Gastroesophageal sphincter (tissue), 4 donors: Measurements from ENCODE around the gene CLDN15. TPM values are rescaled to one million over a fixed set of nuclear protein-coding genes. Genes with fewer than 3 reads are reported as not detected.

Source experiments
- ATAC-seq: fragments of 150-250 bp; one replicate; pipeline ENCODE4 v1.9.1; 2016; ENCODE audit warnings: mild to moderate bottlenecking, moderate library complexity
- H3K27ac ChIP-seq, 4 donors: fragments of 200-600 bp; sonication (generic) in 3 of 4; 1 replicate in 3 of 4; 2 replicates in 1 of 4; pipeline ENCODE4 v1.5.1; 2016 to 2019
- H3K27me3 ChIP-seq: fragments of 200-600 bp; sonication (generic); one replicate; pipeline ENCODE4 v1.5.1; 2019
- H3K36me3 ChIP-seq, 2 donors: fragments of 200-600 bp; sonication (generic); one replicate each; pipeline ENCODE4 v1.5.1; 2019; ENCODE audit warnings: control low read depth in 1 of 2
- H3K4me1 ChIP-seq, 3 donors: fragments of 200-600 bp; sonication (generic); 1 replicate in 2 of 3; 2 replicates in 1 of 3; pipeline ENCODE4 v1.5.1; 2016 to 2019; ENCODE audit warnings: control low read depth in 2 of 3
- H3K4me3 ChIP-seq, 2 donors: fragments of 200-600 bp; sonication (generic); one replicate each; pipeline ENCODE4 v1.5.1; 2019; ENCODE audit warnings: mild to moderate bottlenecking in 1 of 2, moderate library complexity in 1 of 2
- H3K9me3 ChIP-seq, 3 donors: fragments of 200-600 bp; sonication (generic); one replicate each; pipeline ENCODE4 v1.5.1; 2017 to 2019; ENCODE audit warnings: control low read depth in 2 of 3
- CTCF ChIP-seq, 4 experiments: fragments of 200-600 bp in 2 of 4; fragments of 450-650 bp in 2 of 4; sonication (generic) in 1 of 4; IDR thresholded peaks; one replicate each; pipeline ENCODE4 v1.5.1; 2017 to 2019; ENCODE audit warnings: antibody characterized with exemption in 4 of 4, mild to moderate bottlenecking in 2 of 4, moderate library complexity in 2 of 4
- EP300 ChIP-seq: sonication (generic); formaldehyde crosslinking; IDR thresholded peaks from one replicate; pipeline ENCODE4 v1.6.1; 2017; ENCODE audit warnings: antibody characterized with exemption, mild to moderate bottlenecking
- POLR2A ChIP-seq, 2 donors: fragments of 450-650 bp; IDR thresholded peaks; one replicate each; pipeline ENCODE4 v1.6.1; 2017; ENCODE audit warnings: antibody characterized with exemption in 2 of 2, mild to moderate bottlenecking in 2 of 2, moderate library complexity in 1 of 2
- POLR2AphosphoS5 ChIP-seq: sonication (generic); formaldehyde crosslinking; IDR thresholded peaks from one replicate; pipeline ENCODE4 v1.6.1; 2017; ENCODE audit warnings: antibody characterized with exemption
- WGBS, 2 donors: methylation state at CpG; one replicate each; pipeline ENCODE4 v1.1.5; 2018; ENCODE audit warnings: low coverage in 1 of 2; 5-methylcytosine and 5-hydroxymethylcytosine counted together
- total RNA-seq, 4 donors: library from RNA; depleted of rRNA; stranded (reverse); fragments of >200 nt; gene quantifications; one replicate each; pipeline ENCODE4 v1.1.0, GENCODE V29; 2016

Gene CLDN15
- total RNA-seq, 4 donors from 2014 or later: 4.4 to 6.8 (median 5.0) TPM

GRCh38 chr7:101241443-101242349 lies 4.1 kb upstream of the CLDN15 start:
- no peak for TF ChIP-seq CTCF (IDR thresholded peaks at IDR 0.05)
- no peak for TF ChIP-seq EP300
- no peak for TF ChIP-seq POLR2A (IDR thresholded peaks at IDR 0.05)
- no peak for TF ChIP-seq POLR2AphosphoS5
- H3K4me1 ChIP-seq: peaks cover 0 to 90% (median 31%) of the 10 kb centered on the region in 3 donors

DNA sequence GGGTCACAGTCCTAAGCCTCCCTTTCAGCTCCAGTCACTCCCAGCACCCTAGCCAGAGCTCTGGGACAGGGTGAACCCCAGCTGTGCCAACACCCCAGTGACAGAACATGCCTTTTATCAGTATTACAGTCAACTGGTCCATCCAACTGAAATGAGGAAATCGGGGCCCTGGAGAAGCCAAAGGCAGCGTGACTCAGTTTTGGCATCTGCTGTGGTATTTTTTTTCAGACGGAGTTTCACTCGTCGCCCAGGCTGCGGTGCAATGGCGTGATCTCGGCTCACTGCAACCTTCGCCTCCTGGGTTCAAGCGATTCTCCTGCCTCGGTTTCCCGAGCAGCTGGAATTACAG lies 3.4 kb upstream of the CLDN15 start:
- WGBS, 2 donors: 88% methylated on average over 8 of the region's 12 CpGs; no CpG with 5 or more reads in 1 of the 2 donors
- peak overlapping the region in 2 of 4 donors; percentile 79 to 84 for H3K27ac ChIP-seq
- no peaks in the 10 kb centered on the region for H3K27me3 ChIP-seq
- TF ChIP-seq EP300 (no peak), CTCF (IDR thresholded peaks at IDR 0.05) (no peak), POLR2AphosphoS5 (no peak), POLR2A (IDR thresholded peaks at IDR 0.05) (no peak)
- no peak for ATAC-seq
- peaks cover 0 to 90% (median 31%) of the 10 kb centered on the region in 3 donors for H3K4me1 ChIP-seq
- H3K36me3 ChIP-seq: peaks cover 0 to 62% of the 10 kb centered on the region in 2 donors
- no peak overlapping the region for H3K4me3 ChIP-seq
- no peaks in the 10 kb centered on the region for H3K9me3 ChIP-seq

More at GRCh38 chr7:101241443-101242349, 4.1 kb upstream of the CLDN15 start:
- Histone ChIP-seq H3K9me3 (no peaks in the 10 kb centered on the region), H3K27ac (peak overlapping the region in 2 of 4 donors; percentile 23 to 84), H3K4me3 (no peak overlapping the region), H3K27me3 (no peaks in the 10 kb centered on the region), H3K36me3 (peaks cover 0 to 55% of the 10 kb centered on the region in 2 donors)
- ATAC-seq: no peak
- 63 to 71% methylated on average over 3 to 6 of the region's 16 CpGs for WGBS, 2 donors

- Histone ChIP-seq H3K9me3 (no peaks in the 10 kb centered on the region), H3K4me1 (peaks cover 0 to 87% (median 26%) of the 10 kb centered on the region in 3 donors), H3K36me3 (peaks cover 0 to 68% of the 10 kb centered on the region in 2 donors), H3K27ac (peak overlapping the region in 3 of 4 donors; percentile 79 to 84 (median 81)), H3K4me3 (no peak overlapping the region), H3K27me3 (no peaks in the 10 kb centered on the region)
- 87 to 93% methylated on average over 5 to 17 of the region's 32 CpGs for WGBS, 2 donors
- no peak for TF ChIP-seq POLR2AphosphoS5
- no peak for TF ChIP-seq CTCF (IDR thresholded peaks at IDR 0.05)
- no peak for TF ChIP-seq EP300
- no peak for TF ChIP-seq POLR2A (IDR thresholded peaks at IDR 0.05)
- ATAC-seq: no peak
These were observed 2.8 kb upstream of the CLDN15 start for GRCh38 chr7:101240226-101241014.

DNA sequence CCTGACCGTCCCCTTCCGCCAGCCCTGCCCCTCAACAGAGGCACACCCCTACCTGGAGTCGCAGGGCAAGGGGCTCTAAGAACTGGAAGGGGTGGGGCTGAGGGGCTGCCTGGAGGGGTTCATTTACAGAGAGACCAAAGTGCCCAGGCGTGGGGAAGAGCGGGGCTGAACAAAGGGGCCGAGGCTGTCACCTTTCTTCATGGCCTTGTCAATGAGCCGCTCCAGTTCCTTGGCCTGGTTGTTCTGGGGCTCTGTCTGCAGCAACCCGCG lies 2.3 kb upstream of the CLDN15 start:
- H3K36me3 ChIP-seq: peaks cover 0 to 70% of the 10 kb centered on the region in 2 donors
- no peak for ATAC-seq
- no peaks in the 10 kb centered on the region for H3K9me3 ChIP-seq
- TF ChIP-seq POLR2A (IDR thresholded peaks at IDR 0.05) (no peak), EP300 (no peak), POLR2AphosphoS5 (no peak), CTCF (IDR thresholded peaks at IDR 0.05) (no peak)
- H3K4me1 ChIP-seq: peaks cover 0 to 83% (median 24%) of the 10 kb centered on the region in 3 donors
- H3K27me3 ChIP-seq: no peaks in the 10 kb centered on the region
- no peak overlapping the region for H3K4me3 ChIP-seq
- WGBS, 2 donors: 60 to 100% methylated on average over 2 of the region's 9 CpGs
- H3K27ac ChIP-seq: peak overlapping the region in 3 of 4 donors; percentile 79 to 84 (median 81)
